ENCODE data around the gene B4GALT4.

DNA sequence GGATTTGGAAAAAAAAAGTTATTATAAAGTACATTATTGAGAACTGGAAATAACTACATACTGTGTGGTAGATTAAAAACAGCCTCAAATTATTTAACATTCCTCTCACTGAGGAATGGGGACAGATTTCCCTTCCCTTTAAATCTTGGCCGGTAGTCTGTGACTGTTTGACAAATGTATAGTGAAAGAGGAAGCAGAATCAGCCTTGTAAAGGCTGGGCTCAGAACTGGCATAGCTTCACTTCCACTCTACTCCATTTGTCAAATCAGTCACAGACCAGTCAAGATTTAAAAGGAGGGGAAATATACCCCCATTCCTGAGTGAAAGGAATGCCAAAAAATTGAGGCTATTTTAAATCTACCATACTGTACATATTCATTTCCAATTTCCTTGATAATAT lies 18.2 kb upstream of the B4GALT4 start:
- no peak for TF ChIP-seq EZH2 (IDR thresholded peaks at IDR 0.05; ENCODE audit: insufficient read depth, poor library complexity, severe bottlenecking)
- no peak for TF ChIP-seq EZH2phosphoT487 (IDR thresholded peaks at IDR 0.05; ENCODE audit: insufficient read depth, low read depth)
